Neural crest cell (in vitro differentiated cells): ENCODE results near the gene GABPA. TPM values are rescaled to one million over a fixed set of nuclear protein-coding genes. Genes with fewer than 3 reads are reported as not detected.

Source experiments
- DNase-seq: peaks from one replicate; pipeline ENCODE4 v3.0.0; 2021; ENCODE audit warnings: low read depth, mixed read lengths, low spot score
- H3K27ac Mint-ChIP-seq: one replicate; pipeline ENCODE4 v1.8.0; 2021; ENCODE audit warnings: mild to moderate bottlenecking, mixed read lengths; ENCODE audit not compliant: unreplicated experiment
- H3K27me3 Mint-ChIP-seq: 2 replicates; pipeline ENCODE4 v1.8.0; 2021; ENCODE audit warnings: low read depth, mild to moderate bottlenecking, mixed read lengths
- H3K36me3 Mint-ChIP-seq: 2 replicates; pipeline ENCODE4 v1.8.0; 2021; ENCODE audit warnings: low read depth, mild to moderate bottlenecking, mixed read lengths
- H3K4me1 Mint-ChIP-seq: 2 replicates; pipeline ENCODE4 v1.8.0; 2021; ENCODE audit warnings: mixed read lengths
- H3K4me3 Mint-ChIP-seq: one replicate; pipeline ENCODE4 v1.8.0; 2021; ENCODE audit warnings: mild to moderate bottlenecking, mixed read lengths
- H3K9me3 Mint-ChIP-seq: 2 replicates; pipeline ENCODE4 v1.8.0; 2021; ENCODE audit warnings: mixed read lengths
- total RNA-seq: library from RNA; stranded (reverse); gene quantifications from 2 replicates; pipeline ENCODE4 v1.2.1, GENCODE V29; 2021
- TF ChIP-seq, protein P1 (sequence below): fragments of 200-600 bp; sonication (generic); conservative IDR thresholded peaks from 2 replicates; pipeline ENCODE4 v1.5.0; 2021; ENCODE audit warnings: antibody characterized with exemption, mild to moderate bottlenecking

The GABPA gene
- total RNA-seq, 1 donor from 2014 or later, result 23.3 TPM

DNA sequence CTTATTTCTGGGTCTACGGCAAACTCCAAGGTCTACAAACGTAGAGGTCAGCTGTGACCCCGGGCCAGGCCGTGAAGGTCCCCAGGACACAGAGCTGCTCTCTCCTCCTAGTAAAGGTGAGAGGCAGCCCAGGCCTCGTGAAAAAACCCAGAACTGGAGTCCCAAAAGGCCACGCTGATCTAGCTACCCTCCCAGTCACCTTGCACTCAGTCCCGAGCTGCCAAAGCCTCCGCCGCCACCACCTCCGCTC is 193 bp upstream of the GABPA start:
- peak overlapping the region; percentile 100 for H3K27ac Mint-ChIP-seq
- TF ChIP-seq, protein P1, sequence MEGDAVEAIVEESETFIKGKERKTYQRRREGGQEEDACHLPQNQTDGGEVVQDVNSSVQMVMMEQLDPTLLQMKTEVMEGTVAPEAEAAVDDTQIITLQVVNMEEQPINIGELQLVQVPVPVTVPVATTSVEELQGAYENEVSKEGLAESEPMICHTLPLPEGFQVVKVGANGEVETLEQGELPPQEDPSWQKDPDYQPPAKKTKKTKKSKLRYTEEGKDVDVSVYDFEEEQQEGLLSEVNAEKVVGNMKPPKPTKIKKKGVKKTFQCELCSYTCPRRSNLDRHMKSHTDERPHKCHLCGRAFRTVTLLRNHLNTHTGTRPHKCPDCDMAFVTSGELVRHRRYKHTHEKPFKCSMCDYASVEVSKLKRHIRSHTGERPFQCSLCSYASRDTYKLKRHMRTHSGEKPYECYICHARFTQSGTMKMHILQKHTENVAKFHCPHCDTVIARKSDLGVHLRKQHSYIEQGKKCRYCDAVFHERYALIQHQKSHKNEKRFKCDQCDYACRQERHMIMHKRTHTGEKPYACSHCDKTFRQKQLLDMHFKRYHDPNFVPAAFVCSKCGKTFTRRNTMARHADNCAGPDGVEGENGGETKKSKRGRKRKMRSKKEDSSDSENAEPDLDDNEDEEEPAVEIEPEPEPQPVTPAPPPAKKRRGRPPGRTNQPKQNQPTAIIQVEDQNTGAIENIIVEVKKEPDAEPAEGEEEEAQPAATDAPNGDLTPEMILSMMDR, result no peak
- peaks cover 37% of the 10 kb centered on the region for H3K4me1 Mint-ChIP-seq
- no peak for DNase-seq
- H3K27me3 Mint-ChIP-seq, result no peaks in the 10 kb centered on the region
- H3K4me3 Mint-ChIP-seq, result peak overlapping the region; percentile 100
- peaks cover 3% of the 10 kb centered on the region for H3K36me3 Mint-ChIP-seq
- H3K9me3 Mint-ChIP-seq, result no peaks in the 10 kb centered on the region

DNA sequence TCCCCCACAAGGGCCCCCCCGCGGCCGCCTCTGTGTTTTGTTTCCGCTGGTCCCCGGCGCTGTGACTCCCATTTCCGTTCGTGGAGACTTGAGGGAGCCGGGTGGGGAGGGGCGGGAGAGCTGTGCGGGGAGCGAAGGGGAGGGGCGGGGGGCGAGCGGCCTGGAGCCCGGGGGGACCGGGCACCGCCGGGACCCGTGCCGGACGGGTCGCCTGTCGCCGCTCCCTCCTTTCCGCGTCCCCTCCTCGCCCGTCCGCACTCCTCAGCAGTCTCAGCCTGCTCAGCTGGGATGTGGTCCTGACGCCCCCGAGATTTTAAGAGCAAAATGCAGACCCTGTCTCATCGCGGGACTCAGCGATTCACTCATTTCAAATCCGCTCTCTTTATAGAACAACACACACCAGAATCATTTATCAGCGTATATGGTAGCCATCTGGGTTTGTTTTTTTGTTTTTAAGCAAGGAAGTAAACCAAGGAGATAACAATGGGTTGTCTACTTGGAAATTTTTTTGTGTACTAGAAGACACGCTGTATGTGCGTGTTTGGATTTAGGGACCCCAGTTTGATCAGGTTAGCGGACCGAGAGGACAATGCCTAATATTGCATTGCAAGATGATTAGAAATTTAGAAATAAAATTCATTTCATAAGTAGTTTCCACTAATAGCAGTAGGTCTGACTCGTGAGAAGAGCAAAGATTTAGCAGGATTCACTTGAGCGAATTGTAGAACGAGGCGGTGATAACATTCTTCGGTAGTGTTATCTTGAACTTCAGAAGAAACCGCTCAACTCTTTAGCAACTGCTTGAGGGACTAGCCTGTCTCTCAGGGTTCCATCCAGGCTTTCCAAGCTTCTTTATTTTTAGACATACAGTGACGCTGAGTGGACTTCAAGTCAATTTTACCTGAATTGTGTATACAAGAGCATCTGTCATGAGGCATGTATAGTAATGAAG is 1.1 kb downstream of the GABPA start:
- Mint-ChIP-seq H3K4me1 (peaks cover 37% of the 10 kb centered on the region), H3K4me3 (peak overlapping the region; percentile 100), H3K27ac (peak overlapping the region; percentile 97), H3K36me3 (peaks cover 3% of the 10 kb centered on the region), H3K27me3 (no peaks in the 10 kb centered on the region), H3K9me3 (no peaks in the 10 kb centered on the region)
- TF ChIP-seq, protein P1, result no peak
- DNase-seq, result peak; percentile 69

DNA sequence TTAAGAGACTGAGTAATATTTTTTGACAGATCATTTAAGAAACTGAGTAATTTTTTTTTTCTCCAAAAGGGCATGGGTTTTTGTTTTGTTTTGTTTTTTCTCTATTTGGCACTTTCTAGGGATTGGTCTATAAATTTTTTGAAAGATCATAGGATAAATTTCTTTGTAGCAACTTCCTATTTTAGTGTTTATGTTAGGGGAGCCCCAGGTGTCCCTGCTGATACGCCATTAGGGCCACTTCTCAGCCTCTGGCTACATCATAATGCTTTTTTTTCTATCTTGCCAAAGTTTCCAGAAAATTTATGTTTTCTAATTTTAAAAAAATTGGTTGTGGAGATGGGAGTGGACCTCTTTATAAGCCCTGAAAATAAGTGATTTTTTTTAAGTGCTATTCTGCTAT is 2.6 kb downstream of the GABPA start:
- Mint-ChIP-seq H3K4me3 (peak overlapping the region; percentile 93), H3K27ac (no peak overlapping the region), H3K4me1 (peaks cover 37% of the 10 kb centered on the region), H3K27me3 (no peaks in the 10 kb centered on the region), H3K36me3 (peaks cover 3% of the 10 kb centered on the region), H3K9me3 (no peaks in the 10 kb centered on the region)
- TF ChIP-seq, protein P1, result no peak
- no peak for DNase-seq

DNA sequence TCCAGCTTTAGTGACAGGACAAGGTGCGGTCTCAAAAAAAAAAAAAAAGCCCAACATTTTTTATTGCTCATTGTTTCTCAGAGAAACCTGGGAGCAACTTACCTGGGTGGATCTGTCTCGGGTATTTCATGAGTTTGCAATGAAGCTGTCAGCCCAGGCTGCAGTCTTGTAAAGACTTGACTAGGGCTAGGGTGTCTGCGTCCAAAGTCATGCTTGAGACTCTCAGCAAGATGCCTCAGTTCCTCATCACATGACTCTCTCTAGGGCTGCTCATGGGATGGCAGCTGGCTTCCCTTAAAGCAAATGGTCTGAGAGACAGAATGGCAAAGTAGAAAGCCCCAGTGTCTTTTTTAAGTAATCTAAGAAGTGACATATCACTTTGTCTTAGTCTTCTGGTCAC is 8.1 kb downstream of the GABPA start:
- no peak for DNase-seq
- no peak overlapping the region for H3K27ac Mint-ChIP-seq
- H3K9me3 Mint-ChIP-seq, result no peaks in the 10 kb centered on the region
- no peaks in the 10 kb centered on the region for H3K27me3 Mint-ChIP-seq
- H3K4me3 Mint-ChIP-seq, result no peak overlapping the region
- no peaks in the 10 kb centered on the region for H3K36me3 Mint-ChIP-seq
- H3K4me1 Mint-ChIP-seq, result peaks cover 5% of the 10 kb centered on the region
- TF ChIP-seq, protein P1, result no peak

DNA sequence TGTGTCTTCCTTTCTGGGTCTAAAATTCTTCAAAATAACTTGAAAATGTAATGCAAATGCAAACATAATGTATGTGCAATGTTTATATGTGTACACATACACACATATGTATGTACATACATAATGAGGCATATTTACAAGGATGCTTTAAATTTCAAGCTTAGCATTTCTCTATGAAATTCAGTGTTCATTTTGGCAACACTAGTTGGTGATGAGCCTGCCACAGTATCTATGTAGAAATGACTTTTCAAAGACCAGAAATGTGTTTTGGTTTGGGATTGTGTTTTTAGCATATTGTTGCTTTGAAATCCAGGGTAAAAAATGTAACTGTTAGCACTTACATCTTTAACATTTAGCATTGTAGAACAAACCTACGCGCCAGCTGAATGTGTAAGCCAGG is 10.1 kb downstream of the GABPA start:
- DNase-seq, result no peak
- H3K27me3 Mint-ChIP-seq, result no peaks in the 10 kb centered on the region
- TF ChIP-seq, protein P1, result no peak
- H3K27ac Mint-ChIP-seq, result no peak overlapping the region
- no peaks in the 10 kb centered on the region for H3K36me3 Mint-ChIP-seq
- no peak overlapping the region for H3K4me3 Mint-ChIP-seq
- no peaks in the 10 kb centered on the region for H3K4me1 Mint-ChIP-seq
- H3K9me3 Mint-ChIP-seq, result no peaks in the 10 kb centered on the region
